Hematopoietic multipotent progenitor cell treated with erythropoietin and hydrocortisone succinate and interleukin-3 and kit ligand, for 17 days (in vitro differentiated cells): ENCODE measurements around the gene ANKRD18A.

Experiments used
- DNase-seq: peaks from one replicate; pipeline ENCODE4 v3.0.0-alpha.2; 2015; ENCODE audit warnings: low spot score

The ANKRD18A gene

DNA sequence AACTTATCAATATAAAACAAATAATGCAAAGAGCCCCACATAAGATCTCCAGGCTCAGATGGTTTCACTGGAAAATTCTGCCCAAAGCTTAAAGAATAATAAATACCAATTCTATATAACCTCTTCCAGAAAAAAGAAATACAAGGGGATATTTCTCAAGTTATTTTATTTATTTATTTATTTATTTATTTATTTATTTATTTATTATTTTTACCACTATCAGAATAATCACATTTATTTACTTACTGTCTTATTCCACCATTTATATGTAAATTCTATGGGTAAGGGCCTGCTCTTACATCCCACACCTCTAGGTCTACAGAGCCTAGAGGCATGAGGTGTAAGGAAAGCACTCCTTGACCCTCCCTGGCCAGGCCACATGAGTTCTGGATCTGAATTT, 91.1 kb downstream of the ANKRD18A start:
- DNase-seq, result no peak

DNA sequence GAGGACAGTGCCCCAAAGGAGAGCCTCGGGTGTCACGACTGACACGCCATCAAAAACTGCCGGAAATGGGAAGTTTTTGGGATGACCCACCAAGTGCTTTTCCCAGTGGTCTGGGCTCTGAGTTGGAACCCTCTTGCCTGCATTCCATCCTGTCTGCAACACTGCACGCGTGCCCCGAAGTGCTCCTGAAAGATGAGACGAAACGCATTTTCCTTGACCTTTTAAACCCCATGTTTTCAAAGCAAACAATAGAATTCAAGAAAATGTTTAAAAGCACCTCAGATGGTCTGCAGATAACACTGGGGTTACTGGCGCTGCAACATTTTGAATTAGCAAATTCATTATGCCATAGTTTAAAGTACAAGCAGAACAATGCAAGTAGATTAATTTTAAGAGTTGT, 92.9 kb downstream of the ANKRD18A start:
- no peak for DNase-seq

DNA sequence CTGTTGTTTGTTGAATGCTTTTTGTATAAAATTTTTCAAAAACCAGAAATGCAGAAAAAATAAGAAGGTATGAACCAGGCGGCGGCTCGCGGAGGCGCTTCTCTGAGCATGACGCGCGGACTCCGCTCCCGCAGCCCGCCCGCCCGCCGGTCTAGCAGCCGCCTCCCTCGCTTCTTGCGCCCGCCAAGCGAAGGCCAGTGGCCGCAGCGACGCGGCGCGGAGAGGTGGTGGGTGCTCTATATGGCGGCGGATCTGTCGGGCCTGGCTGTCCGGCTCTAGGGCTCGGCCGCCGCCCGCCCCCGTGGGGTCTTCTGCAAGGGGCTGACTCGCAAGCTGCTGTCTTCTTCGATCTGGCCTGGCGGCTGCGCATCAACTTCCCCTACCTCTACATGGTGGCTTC, 93.8 kb downstream of the ANKRD18A start:
- no peak for DNase-seq

DNA sequence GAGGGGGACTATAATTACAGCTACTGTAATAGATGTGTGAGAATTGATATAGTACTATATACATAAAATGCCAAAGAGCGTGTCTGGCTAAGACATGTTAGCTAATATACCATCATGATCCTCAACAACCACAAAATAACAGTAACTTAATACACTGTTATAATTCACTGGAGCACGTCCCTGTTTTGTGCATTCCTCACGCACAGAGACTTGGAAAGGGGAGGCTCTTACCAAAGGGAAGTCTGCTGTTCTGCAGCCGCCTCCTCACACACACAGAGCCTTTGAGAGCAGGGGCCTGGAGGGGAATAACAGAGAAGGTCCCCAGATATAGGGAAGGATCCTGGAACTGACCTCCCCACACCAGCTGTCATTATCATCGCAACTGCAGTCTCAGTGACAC, 97.3 kb downstream of the ANKRD18A start:
- DNase-seq, result no peak

DNA sequence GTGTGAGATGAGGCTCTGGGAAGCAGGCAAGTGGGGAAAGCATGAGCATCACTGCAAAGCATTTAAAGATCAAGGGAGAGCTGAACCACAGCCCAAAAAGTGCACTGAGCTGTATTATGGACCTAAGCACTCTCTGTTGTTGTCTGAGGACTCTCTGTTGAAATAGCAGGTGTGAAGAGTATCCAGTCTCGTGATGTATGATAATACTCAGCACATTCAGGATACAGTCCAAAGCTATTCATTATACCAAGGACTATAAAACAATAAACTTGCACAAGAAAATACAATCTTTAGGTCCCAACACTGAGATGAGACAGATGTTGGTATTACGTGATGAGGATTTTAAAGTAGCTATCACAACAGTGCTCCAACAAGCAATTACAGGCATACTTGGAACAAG, 98.6 kb downstream of the ANKRD18A start:
- DNase-seq, result no peak
